Liver (tissue), 9 donors: ENCODE measurements around the gene UAP1. TPM values are rescaled to one million over a fixed set of nuclear protein-coding genes. Genes with fewer than 3 reads are reported as not detected.

ENCODE experiments used
- DNase-seq: peaks from one replicate; pipeline ENCODE4 v3.0.0-alpha.2; 2017; ENCODE audit warnings: low spot score
- H3K27ac ChIP-seq, 2 donors: one replicate each; pipeline ENCODE4 v1.7.0; 2013; ENCODE audit warnings: inconsistent platforms in 2 of 2, low read length in 2 of 2, control low read depth in 1 of 2, low read depth in 1 of 2, mild to moderate bottlenecking in 1 of 2
- H3K27me3 ChIP-seq, 4 donors: one replicate each; pipeline versions ENCODE4 v1.6.1 to v1.7.0; 2013; ENCODE audit warnings: low read length in 3 of 4, inconsistent platforms in 1 of 4, mild to moderate bottlenecking in 1 of 4, moderate library complexity in 1 of 4; ENCODE audit not compliant: control insufficient read depth in 4 of 4, insufficient read depth in 4 of 4
- H3K36me3 ChIP-seq, 4 donors: one replicate each; pipeline versions ENCODE4 v1.6.1 to v1.7.0; 2013; ENCODE audit warnings: low read length in 3 of 4, mild to moderate bottlenecking in 3 of 4, low read depth in 1 of 4, moderate library complexity in 1 of 4; ENCODE audit not compliant: control insufficient read depth in 4 of 4, insufficient read depth in 3 of 4
- H3K4me1 ChIP-seq, 4 donors: one replicate each; pipeline versions ENCODE4 v1.6.1 to v1.7.0; 2013; ENCODE audit warnings: low read length in 3 of 4, mild to moderate bottlenecking in 3 of 4, moderate library complexity in 1 of 4; ENCODE audit not compliant: control insufficient read depth in 4 of 4, insufficient read depth in 4 of 4
- H3K4me3 ChIP-seq, 3 donors: one replicate each; pipeline versions ENCODE4 v1.6.1 to v1.7.0; 2013; ENCODE audit warnings: low read length in 3 of 3, control low read depth in 1 of 3, low read depth in 1 of 3, mild to moderate bottlenecking in 1 of 3
- H3K9ac ChIP-seq, 2 donors: one replicate each; pipeline ENCODE4 v1.7.0; 2013; ENCODE audit warnings: low read length in 2 of 2, mild to moderate bottlenecking in 2 of 2, moderate library complexity in 2 of 2, control low read depth in 1 of 2, low read depth in 1 of 2
- H3K9me3 ChIP-seq, 4 donors: one replicate each; pipeline versions ENCODE4 v1.6.1 to v1.7.0; 2013; ENCODE audit warnings: low read length in 3 of 4; ENCODE audit not compliant: control insufficient read depth in 4 of 4
- EGR1 ChIP-seq, 2 donors: IDR thresholded peaks; 2 replicates each; pipeline ENCODE4 v1.6.1; 2016 to 2018; ENCODE audit warnings: antibody characterized with exemption in 2 of 2, low read depth in 2 of 2
- FOXA1 ChIP-seq: IDR thresholded peaks from 2 replicates; pipeline ENCODE4 v1.6.1; 2016; ENCODE audit warnings: antibody characterized with exemption
- FOXA2 ChIP-seq: IDR thresholded peaks from 2 replicates; pipeline ENCODE4 v1.6.1; 2016; ENCODE audit warnings: antibody characterized with exemption
- GABPA ChIP-seq, 2 donors: IDR thresholded peaks in 1 of 2; conservative IDR thresholded peaks in 1 of 2; 2 replicates each; pipeline ENCODE4 v1.6.1; 2016; ENCODE audit warnings: antibody characterized with exemption in 2 of 2, mild to moderate bottlenecking in 1 of 2, moderate library complexity in 1 of 2
- HNF4A ChIP-seq, 2 donors: conservative IDR thresholded peaks; 2 replicates each; pipeline ENCODE4 v1.6.1; 2016; ENCODE audit warnings: antibody characterized with exemption in 2 of 2, mild to moderate bottlenecking in 2 of 2
- HNF4G ChIP-seq: IDR thresholded peaks from 2 replicates; pipeline ENCODE4 v1.6.1; 2016; ENCODE audit warnings: antibody characterized with exemption
- JUND ChIP-seq, 2 donors: IDR thresholded peaks; 2 replicates each; pipeline ENCODE4 v1.6.1; 2016; ENCODE audit warnings: antibody characterized with exemption in 2 of 2
- NR2F2 ChIP-seq: IDR thresholded peaks from 2 replicates; pipeline ENCODE4 v1.6.1; 2016; ENCODE audit warnings: antibody characterized with exemption
- RAD21 ChIP-seq, 2 donors: IDR thresholded peaks; 2 replicates each; pipeline ENCODE4 v1.6.1; 2016; ENCODE audit warnings: antibody characterized with exemption in 2 of 2, mild to moderate bottlenecking in 2 of 2
- RXRA ChIP-seq, 2 donors: IDR thresholded peaks; 2 replicates each; pipeline ENCODE4 v1.6.1; 2017 to 2018; ENCODE audit warnings: antibody characterized with exemption in 2 of 2, mild to moderate bottlenecking in 1 of 2
- SP1 ChIP-seq: IDR thresholded peaks from 2 replicates; pipeline ENCODE4 v1.6.1; 2018; ENCODE audit warnings: antibody characterized with exemption, mild to moderate bottlenecking
- TAF1 ChIP-seq: conservative IDR thresholded peaks from 2 replicates; pipeline ENCODE4 v1.6.1; 2016; ENCODE audit warnings: antibody characterized with exemption, mild to moderate bottlenecking
- YY1 ChIP-seq: IDR thresholded peaks from 2 replicates; pipeline ENCODE4 v1.6.1; 2016; ENCODE audit warnings: antibody characterized with exemption, mild to moderate bottlenecking
- WGBS: extraction: QIAGEN DNeasy Blood & Tissue Kit; methylation state at CpG from one replicate; pipeline ENCODE4 v1.1.7; 2013; 5-methylcytosine and 5-hydroxymethylcytosine counted together
- polyA plus RNA-seq, 2 donors: library from polyadenylated mRNA; stranded (reverse) in 1 of 2; unstranded in 1 of 2; fragments of 200-250 nt in 1 of 2; fragments of >200 nt in 1 of 2; fragmentation: Nextera tagmentation in 1 of 2; extraction: Ambion mirVana in 1 of 2; gene quantifications; one replicate each; pipeline versions ENCODE4 v1.2.1 to v1.2.3, GENCODE V29; 2013 to 2015
- total RNA-seq, 2 donors: library from RNA; depleted of rRNA; stranded (reverse); fragments of >200 nt; gene quantifications; one replicate each; pipeline ENCODE4 v1.2.3, GENCODE V29; 2014
- TF ChIP-seq, protein P1 (sequence below): IDR thresholded peaks from 2 replicates; pipeline ENCODE4 v1.6.1; 2016; ENCODE audit warnings: antibody characterized with exemption, mild to moderate bottlenecking
- TF ChIP-seq, protein P2 (sequence below): IDR thresholded peaks from 2 replicates; pipeline ENCODE4 v1.6.1; 2016; ENCODE audit warnings: antibody characterized with exemption
- TF ChIP-seq, protein P3 (sequence below): IDR thresholded peaks from 2 replicates; pipeline ENCODE4 v1.6.1; 2016; ENCODE audit warnings: antibody characterized with exemption
- TF ChIP-seq, protein P4 (sequence below): IDR thresholded peaks from 2 replicates; pipeline ENCODE4 v1.6.1; 2016; ENCODE audit warnings: antibody characterized with exemption
- TF ChIP-seq, protein P5 (sequence below): fragments of 150-350 bp; IDR thresholded peaks from 2 replicates; pipeline ENCODE4 v1.5.1; 2017; ENCODE audit warnings: improper control_type of control experiment, low read depth, low read length; ENCODE audit not compliant: missing input control
- donor health status: healthy.
- donor health status: healthy.
- donor health status: healthy.
- donor health status: healthy.
- donor health status: healthy.

The UAP1 gene
- total and polyA plus RNA-seq, 4 donors: 28.9 to 120 (median 51.7) TPM

DNA sequence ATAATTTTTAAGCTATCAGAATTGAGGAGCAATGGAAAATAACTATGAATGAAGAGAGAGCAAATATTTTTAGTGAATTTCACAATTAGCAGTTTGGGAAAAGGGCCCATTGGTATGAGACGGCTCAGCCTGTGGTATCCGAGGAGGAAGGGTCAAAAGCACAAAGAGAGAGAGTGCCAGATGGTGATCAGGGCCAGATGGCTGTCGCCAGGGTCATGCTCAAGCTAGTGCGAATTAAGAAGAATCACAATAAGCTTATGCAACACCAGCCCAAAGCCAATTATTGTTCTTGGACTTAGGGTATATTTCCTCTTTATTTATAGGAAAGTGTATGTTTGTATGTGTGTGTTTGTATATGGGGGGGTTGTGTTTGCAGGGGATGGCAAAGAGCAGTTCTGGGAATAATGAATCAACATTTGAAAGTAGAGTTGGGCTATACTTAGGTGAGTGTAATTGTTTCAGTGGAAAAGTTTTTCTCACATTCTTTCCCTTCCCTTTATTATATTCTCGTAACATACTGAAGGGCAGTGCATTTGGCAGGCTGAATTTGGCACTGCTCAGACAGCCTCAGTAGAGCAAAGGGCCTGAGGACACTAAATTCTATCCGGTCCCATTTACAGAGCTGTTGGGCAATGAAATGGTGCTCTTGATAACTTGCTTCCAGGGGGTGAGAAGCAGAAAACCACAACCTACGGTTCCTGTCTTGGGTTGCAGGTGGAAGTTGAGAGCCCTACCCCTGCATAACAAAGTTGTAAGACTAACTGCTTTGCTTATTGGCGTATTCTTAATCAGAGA is 51.3 kb downstream of the UAP1 start (continued):
- TF ChIP-seq, protein P1, sequence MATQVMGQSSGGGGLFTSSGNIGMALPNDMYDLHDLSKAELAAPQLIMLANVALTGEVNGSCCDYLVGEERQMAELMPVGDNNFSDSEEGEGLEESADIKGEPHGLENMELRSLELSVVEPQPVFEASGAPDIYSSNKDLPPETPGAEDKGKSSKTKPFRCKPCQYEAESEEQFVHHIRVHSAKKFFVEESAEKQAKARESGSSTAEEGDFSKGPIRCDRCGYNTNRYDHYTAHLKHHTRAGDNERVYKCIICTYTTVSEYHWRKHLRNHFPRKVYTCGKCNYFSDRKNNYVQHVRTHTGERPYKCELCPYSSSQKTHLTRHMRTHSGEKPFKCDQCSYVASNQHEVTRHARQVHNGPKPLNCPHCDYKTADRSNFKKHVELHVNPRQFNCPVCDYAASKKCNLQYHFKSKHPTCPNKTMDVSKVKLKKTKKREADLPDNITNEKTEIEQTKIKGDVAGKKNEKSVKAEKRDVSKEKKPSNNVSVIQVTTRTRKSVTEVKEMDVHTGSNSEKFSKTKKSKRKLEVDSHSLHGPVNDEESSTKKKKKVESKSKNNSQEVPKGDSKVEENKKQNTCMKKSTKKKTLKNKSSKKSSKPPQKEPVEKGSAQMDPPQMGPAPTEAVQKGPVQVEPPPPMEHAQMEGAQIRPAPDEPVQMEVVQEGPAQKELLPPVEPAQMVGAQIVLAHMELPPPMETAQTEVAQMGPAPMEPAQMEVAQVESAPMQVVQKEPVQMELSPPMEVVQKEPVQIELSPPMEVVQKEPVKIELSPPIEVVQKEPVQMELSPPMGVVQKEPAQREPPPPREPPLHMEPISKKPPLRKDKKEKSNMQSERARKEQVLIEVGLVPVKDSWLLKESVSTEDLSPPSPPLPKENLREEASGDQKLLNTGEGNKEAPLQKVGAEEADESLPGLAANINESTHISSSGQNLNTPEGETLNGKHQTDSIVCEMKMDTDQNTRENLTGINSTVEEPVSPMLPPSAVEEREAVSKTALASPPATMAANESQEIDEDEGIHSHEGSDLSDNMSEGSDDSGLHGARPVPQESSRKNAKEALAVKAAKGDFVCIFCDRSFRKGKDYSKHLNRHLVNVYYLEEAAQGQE: peak; percentile 62
- TF ChIP-seq NR2F2: peak; percentile 74

DNA sequence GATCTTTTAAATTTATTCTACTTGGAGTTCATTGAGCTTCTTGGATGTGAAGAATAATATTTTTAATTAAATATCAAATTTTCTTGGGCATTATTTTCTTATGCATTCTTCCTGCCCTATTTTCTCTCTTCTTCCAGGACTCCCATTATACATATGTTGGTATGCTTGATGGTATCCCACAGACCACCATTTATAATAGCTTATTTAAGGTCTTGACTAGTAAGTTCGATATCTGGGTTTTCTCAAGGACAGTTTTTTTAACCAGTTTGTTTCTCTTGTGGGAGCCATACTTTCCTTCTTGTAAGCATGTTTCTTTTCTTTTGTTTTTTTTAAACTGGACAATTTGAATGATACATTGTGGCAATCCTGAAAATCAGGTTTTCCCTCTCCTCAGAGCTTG is 55.3 kb downstream of the UAP1 start:
- no peak overlapping the region for H3K9ac ChIP-seq
- peaks cover 0 to 19% (median 17%) of the 10 kb centered on the region in 4 donors for H3K4me1 ChIP-seq
- H3K36me3 ChIP-seq: no peaks in the 10 kb centered on the region
- TF ChIP-seq, protein P2, sequence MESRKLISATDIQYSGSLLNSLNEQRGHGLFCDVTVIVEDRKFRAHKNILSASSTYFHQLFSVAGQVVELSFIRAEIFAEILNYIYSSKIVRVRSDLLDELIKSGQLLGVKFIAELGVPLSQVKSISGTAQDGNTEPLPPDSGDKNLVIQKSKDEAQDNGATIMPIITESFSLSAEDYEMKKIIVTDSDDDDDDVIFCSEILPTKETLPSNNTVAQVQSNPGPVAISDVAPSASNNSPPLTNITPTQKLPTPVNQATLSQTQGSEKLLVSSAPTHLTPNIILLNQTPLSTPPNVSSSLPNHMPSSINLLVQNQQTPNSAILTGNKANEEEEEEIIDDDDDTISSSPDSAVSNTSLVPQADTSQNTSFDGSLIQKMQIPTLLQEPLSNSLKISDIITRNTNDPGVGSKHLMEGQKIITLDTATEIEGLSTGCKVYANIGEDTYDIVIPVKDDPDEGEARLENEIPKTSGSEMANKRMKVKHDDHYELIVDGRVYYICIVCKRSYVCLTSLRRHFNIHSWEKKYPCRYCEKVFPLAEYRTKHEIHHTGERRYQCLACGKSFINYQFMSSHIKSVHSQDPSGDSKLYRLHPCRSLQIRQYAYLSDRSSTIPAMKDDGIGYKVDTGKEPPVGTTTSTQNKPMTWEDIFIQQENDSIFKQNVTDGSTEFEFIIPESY: no peak
- TF ChIP-seq, protein P3, sequence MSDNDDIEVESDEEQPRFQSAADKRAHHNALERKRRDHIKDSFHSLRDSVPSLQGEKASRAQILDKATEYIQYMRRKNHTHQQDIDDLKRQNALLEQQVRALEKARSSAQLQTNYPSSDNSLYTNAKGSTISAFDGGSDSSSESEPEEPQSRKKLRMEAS: no peak
- TF ChIP-seq HNF4A (conservative IDR thresholded peaks at IDR 0.05) (no peak), TAF1 (no peak), FOXA2 (no peak), YY1 (no peak), FOXA1 (no peak), JUND (IDR thresholded peaks at IDR 0.05) (no peak), NR2F2 (no peak), EGR1 (IDR thresholded peaks at IDR 0.05; ENCODE audit: low read depth in 2 of 2) (no peak), GABPA (IDR thresholded peaks at IDR 0.05 in 1 of 2, conservative IDR thresholded peaks at IDR 0.05 in 1 of 2) (no peak), RXRA (IDR thresholded peaks at IDR 0.05) (no peak), HNF4G (no peak), SP1 (no peak), RAD21 (IDR thresholded peaks at IDR 0.05) (no peak)
- TF ChIP-seq, protein P1: no peak
- TF ChIP-seq, protein P4, sequence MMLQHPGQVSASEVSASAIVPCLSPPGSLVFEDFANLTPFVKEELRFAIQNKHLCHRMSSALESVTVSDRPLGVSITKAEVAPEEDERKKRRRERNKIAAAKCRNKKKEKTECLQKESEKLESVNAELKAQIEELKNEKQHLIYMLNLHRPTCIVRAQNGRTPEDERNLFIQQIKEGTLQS: no peak
- TF ChIP-seq, protein P5, sequence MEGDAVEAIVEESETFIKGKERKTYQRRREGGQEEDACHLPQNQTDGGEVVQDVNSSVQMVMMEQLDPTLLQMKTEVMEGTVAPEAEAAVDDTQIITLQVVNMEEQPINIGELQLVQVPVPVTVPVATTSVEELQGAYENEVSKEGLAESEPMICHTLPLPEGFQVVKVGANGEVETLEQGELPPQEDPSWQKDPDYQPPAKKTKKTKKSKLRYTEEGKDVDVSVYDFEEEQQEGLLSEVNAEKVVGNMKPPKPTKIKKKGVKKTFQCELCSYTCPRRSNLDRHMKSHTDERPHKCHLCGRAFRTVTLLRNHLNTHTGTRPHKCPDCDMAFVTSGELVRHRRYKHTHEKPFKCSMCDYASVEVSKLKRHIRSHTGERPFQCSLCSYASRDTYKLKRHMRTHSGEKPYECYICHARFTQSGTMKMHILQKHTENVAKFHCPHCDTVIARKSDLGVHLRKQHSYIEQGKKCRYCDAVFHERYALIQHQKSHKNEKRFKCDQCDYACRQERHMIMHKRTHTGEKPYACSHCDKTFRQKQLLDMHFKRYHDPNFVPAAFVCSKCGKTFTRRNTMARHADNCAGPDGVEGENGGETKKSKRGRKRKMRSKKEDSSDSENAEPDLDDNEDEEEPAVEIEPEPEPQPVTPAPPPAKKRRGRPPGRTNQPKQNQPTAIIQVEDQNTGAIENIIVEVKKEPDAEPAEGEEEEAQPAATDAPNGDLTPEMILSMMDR: no peak
- WGBS: 99% methylated on average over 1 of the region's 1 CpG
- no peak overlapping the region for H3K4me3 ChIP-seq
- no peak overlapping the region for H3K27ac ChIP-seq
- H3K9me3 ChIP-seq: peaks cover 1 to 8% (median 5%) of the 10 kb centered on the region in 4 donors
- no peaks in the 10 kb centered on the region for H3K27me3 ChIP-seq
- no peak for DNase-seq
